Endothelial cell of umbilical vein (primary cell): ENCODE measurements around the gene TMC2. TPM values are rescaled to one million over a fixed set of nuclear protein-coding genes. Genes with fewer than 3 reads are reported as not detected.

Experiments
- BruUV-seq: library from RNA; stranded (reverse); fragments of 400-500 nt; replicated peaks from 2 replicates; lab custom pipeline; 2021; lab: Mats Ljungman, UMichigan
- CTCF ChIA-PET: fragments of 300-600, 350-600 bp; sonication (Branson Sonifier 250); formaldehyde crosslinking; loops from one replicate; lab custom pipeline; 2021; ENCODE audit warnings: antibody characterized with exemption, inconsistent platforms; lab: Charles Lee
- POLR2A ChIA-PET: fragments of 300-600, 350-600 bp; sonication (Branson Sonifier 250); formaldehyde crosslinking; loops from one replicate; lab custom pipeline; 2021; ENCODE audit warnings: antibody characterized with exemption, inconsistent platforms; lab: Charles Lee
- DNase-seq: peaks from one replicate; pipeline ENCODE4 v3.0.0-alpha.2; 2011; ENCODE audit warnings: low read depth, low spot score
- FAIRE-seq: peaks from 2 replicates; lab custom pipeline; 2011; peaks lifted over from hg19 to GRCh38; lab: Jason Lieb, UNC
- H2AFZ ChIP-seq: 2 replicates; pipeline ENCODE4 v1.6.0; 2012; ENCODE audit warnings: low read depth, low read length, control low read depth, inconsistent platforms
- H3K27ac ChIP-seq: 2 replicates; pipeline ENCODE4 v1.5.1; 2011; ENCODE audit warnings: low read depth, mild to moderate bottlenecking, control low read depth, low read length, moderate library complexity; ENCODE audit not compliant: insufficient read depth
- H3K27me3 ChIP-seq, 2 experiments: 2 replicates each; pipeline versions ENCODE4 v1.6.0 to v1.6.1; 2011; ENCODE audit warnings: low read length in 2 of 2, mixed read lengths in 1 of 2; ENCODE audit not compliant: control insufficient read depth in 2 of 2, insufficient read depth in 2 of 2
- H3K36me3 ChIP-seq, 2 experiments: 2 replicates in 1 of 2; 3 replicates in 1 of 2; pipeline ENCODE4 v1.5.1; 2011; ENCODE audit warnings: low read length in 2 of 2, mild to moderate bottlenecking in 1 of 2, moderate library complexity in 1 of 2; ENCODE audit not compliant: control insufficient read depth in 2 of 2, insufficient read depth in 2 of 2; ENCODE audit errors: extremely low read depth in 1 of 2
- H3K4me1 ChIP-seq: 3 replicates; pipeline ENCODE4 v1.5.1; 2011; ENCODE audit warnings: mild to moderate bottlenecking, low read length; ENCODE audit not compliant: control insufficient read depth, insufficient read depth; ENCODE audit errors: extremely low read depth
- H3K4me2 ChIP-seq: 2 replicates; pipeline ENCODE4 v1.6.1; 2011; ENCODE audit warnings: low read length, control low read depth, mixed read lengths; ENCODE audit not compliant: insufficient read depth
- H3K4me3 ChIP-seq, 3 experiments: fragments of 200-600 bp in 1 of 3; sonication (generic), shearing (Covaris generic) in 1 of 3; replicated peaks in 1 of 3; 2 replicates each; pipeline ENCODE4 v1.5.1; 2011 to 2016; ENCODE audit warnings: control low read depth in 3 of 3, low read length in 3 of 3, mild to moderate bottlenecking in 2 of 3, inconsistent platforms in 1 of 3, low read depth in 1 of 3, moderate library complexity in 1 of 3; ENCODE audit not compliant: insufficient read depth in 1 of 3
- H3K79me2 ChIP-seq: 2 replicates; pipeline ENCODE4 v1.6.0; 2012; ENCODE audit warnings: low read length, inconsistent platforms; ENCODE audit not compliant: control insufficient read depth, insufficient read depth
- H3K9ac ChIP-seq: replicated peaks from 2 replicates; pipeline ENCODE3; 2011; ENCODE audit warnings: low read length, control low read depth; ENCODE audit not compliant: insufficient read depth; ENCODE audit errors: extremely low read depth
- H3K9me1 ChIP-seq: replicated peaks from 3 replicates; pipeline ENCODE4 v1.6.0; 2011; ENCODE audit warnings: mild to moderate bottlenecking, low read length; ENCODE audit not compliant: control insufficient read depth, insufficient read depth; ENCODE audit errors: extremely low read depth
- H3K9me3 ChIP-seq: replicated peaks from 2 replicates; pipeline ENCODE4 v1.5.1; 2012; ENCODE audit warnings: low read length, inconsistent platforms; ENCODE audit not compliant: control insufficient read depth, insufficient read depth
- H4K20me1 ChIP-seq: replicated peaks from 2 replicates; pipeline ENCODE3; 2011; ENCODE audit warnings: mild to moderate bottlenecking, low read length; ENCODE audit not compliant: control insufficient read depth, insufficient read depth; ENCODE audit errors: extremely low read depth
- EZH2 ChIP-seq: IDR thresholded peaks from 2 replicates; pipeline ENCODE4 v1.6.1; 2012; ENCODE audit warnings: borderline replicate concordance, low read depth, mild to moderate bottlenecking, moderate library complexity, low read length, inconsistent platforms; ENCODE audit not compliant: severe bottlenecking
- FOS ChIP-seq: IDR thresholded peaks from 2 replicates; pipeline ENCODE4 v1.6.1; 2011; ENCODE audit warnings: mild to moderate bottlenecking, low read length, moderate library complexity, borderline replicate concordance; ENCODE audit not compliant: insufficient read depth
- GATA2 ChIP-seq: IDR thresholded peaks from 2 replicates; pipeline ENCODE4 v1.7.0; 2011; ENCODE audit warnings: low read depth, mild to moderate bottlenecking, moderate library complexity, mixed read lengths, low read length; ENCODE audit not compliant: insufficient read length, insufficient read depth
- JUN ChIP-seq: IDR thresholded peaks from 2 replicates; pipeline ENCODE4 v1.6.1; 2011; ENCODE audit warnings: borderline replicate concordance, low read depth; ENCODE audit not compliant: insufficient read length, insufficient read depth
- MAX ChIP-seq: IDR thresholded peaks from 2 replicates; pipeline ENCODE4 v1.6.1; 2011; ENCODE audit not compliant: insufficient read depth, insufficient read length
- MYC ChIP-seq: IDR thresholded peaks from one replicate; pipeline ENCODE4 v1.6.1; 2011; ENCODE audit warnings: mild to moderate bottlenecking, low read depth, low read length
- POLR2A ChIP-seq: IDR thresholded peaks from 2 replicates; pipeline ENCODE4 v1.6.1; 2012; ENCODE audit warnings: low read depth, mild to moderate bottlenecking, control low read depth, low read length
- POLR2AphosphoS5 ChIP-seq: IDR thresholded peaks from 2 replicates; pipeline ENCODE4 v1.6.1; 2012; ENCODE audit warnings: low read depth, mild to moderate bottlenecking, control low read depth, low read length, moderate library complexity; ENCODE audit not compliant: insufficient read depth
- dilution Hi-C: fragments of 300-500 bp; cut with MboI; formaldehyde crosslinking; loops from one replicate; pipeline ENCODE4 v1.15.0; 2019; ENCODE audit warnings: low sequenced_read_pairs; ENCODE audit not compliant: extremely low pct_ligation_motif_present
- intact Hi-C: fragments of 100-400 bp; cut with micrococcal nuclease; formaldehyde crosslinking; loops from one replicate; pipeline ENCODE4 v1.10.0; 2022
- polyA plus RNA-seq, 4 experiments: library from polyadenylated mRNA; depleted of rRNA in 3 of 4; stranded (reverse) in 3 of 4; unstranded in 1 of 4; fragments of >200 nt; gene quantifications; 2 replicates each; pipeline versions ENCODE4 v1.2.1 to v1.2.3, GENCODE V29; 2011 to 2012; ENCODE audit warnings: missing spikeins in 1 of 4
- total RNA-seq: library from RNA; stranded (reverse); gene quantifications from 2 replicates; pipeline ENCODE4 v1.2.3, GENCODE V29; 2021
- TF ChIP-seq, protein P1 (sequence below), 2 donors: IDR thresholded peaks; 1 replicate in 1 of 2; 2 replicates in 1 of 2; pipeline ENCODE4 v1.5.1; 2011; ENCODE audit warnings: low read length in 2 of 2, mild to moderate bottlenecking in 2 of 2, moderate library complexity in 2 of 2, control low read depth in 1 of 2, inconsistent platforms in 1 of 2, low read depth in 1 of 2; ENCODE audit not compliant: insufficient read depth in 1 of 2; ENCODE audit errors: extremely low read depth in 1 of 2

TMC2 gene
- total and polyA plus RNA-seq, 2 donors (not counting 3 experiments of a cell fraction or from before 2014, with no cell fraction given): not detected

- POLR2A ChIA-PET: no interaction called here
- H3K9ac ChIP-seq: no peak overlapping the region
- H3K27ac ChIP-seq: no peak overlapping the region
- CTCF ChIA-PET: no interaction called here
- no peaks in the 10 kb centered on the region for H3K9me3 ChIP-seq
- dilution Hi-C loops (no loop called here), intact Hi-C loops (no loop called here)
- H4K20me1 ChIP-seq: no peaks in the 10 kb centered on the region
- H3K36me3 ChIP-seq: no peaks in the 10 kb centered on the region
- DNase-seq: no peak
- peaks cover 0 to 3% of the 10 kb centered on the region in 2 experiments for H3K27me3 ChIP-seq
- no peak for FAIRE-seq
- no peaks in the 10 kb centered on the region for H3K79me2 ChIP-seq
- BruUV-seq: no TSS peak
- no peaks in the 10 kb centered on the region for H3K9me1 ChIP-seq
- TF ChIP-seq FOS: no peak
- no peak for TF ChIP-seq MAX
- TF ChIP-seq POLR2A: no peak
- no peak for TF ChIP-seq JUN
- TF ChIP-seq EZH2: no peak
- TF ChIP-seq MYC: no peak
- H3K4me3 ChIP-seq: no peak overlapping the region
- H2AFZ ChIP-seq: no peak overlapping the region
- no peak overlapping the region for H3K4me2 ChIP-seq
- H3K4me1 ChIP-seq: no peaks in the 10 kb centered on the region
Measured at GRCh38 chr20:2625062-2625461, 88.7 kb downstream of the TMC2 start.

DNA sequence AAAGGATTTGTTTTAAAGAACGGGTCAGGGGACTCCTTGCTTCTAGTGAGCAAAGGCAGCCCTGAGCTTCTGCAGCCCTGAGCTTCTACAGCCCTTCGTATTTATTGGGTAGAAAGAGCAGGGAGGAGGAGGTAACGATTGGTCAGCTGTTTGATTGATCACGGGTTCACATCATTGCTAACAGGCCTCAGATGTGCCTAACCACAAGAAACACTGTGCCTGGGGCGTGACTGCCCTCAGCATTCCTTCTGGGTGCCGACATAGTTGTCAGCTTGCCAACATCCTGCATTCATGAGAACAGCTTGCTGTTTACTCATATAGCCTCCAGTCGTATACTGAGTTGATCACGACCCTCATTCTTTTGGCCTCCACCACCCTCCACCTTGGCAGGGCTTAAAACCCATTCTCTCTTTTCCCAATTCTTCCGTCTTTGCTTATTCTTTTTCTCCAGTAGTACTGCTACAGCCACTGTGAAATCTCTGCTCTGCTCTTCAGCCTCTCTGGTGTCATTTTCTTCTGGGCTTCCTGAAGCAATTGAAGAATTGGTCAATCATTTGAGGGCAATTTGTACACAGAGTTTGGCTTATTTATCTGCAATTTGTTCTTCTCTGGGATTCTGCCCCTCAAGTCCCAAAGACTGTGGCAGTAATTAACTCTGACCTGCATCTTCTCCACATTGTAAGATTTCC, 90.6 kb downstream of the TMC2 start:
- no peak for FAIRE-seq
- Histone ChIP-seq H2AFZ (no peak overlapping the region), H3K4me1 (no peaks in the 10 kb centered on the region), H3K9ac (no peak overlapping the region), H3K9me3 (no peaks in the 10 kb centered on the region), H3K27me3 (peaks cover 2 to 16% of the 10 kb centered on the region in 2 experiments), H3K4me2 (no peak overlapping the region), H3K36me3 (no peaks in the 10 kb centered on the region), H3K27ac (no peak overlapping the region), H3K9me1 (no peaks in the 10 kb centered on the region), H3K4me3 (no peak overlapping the region), H4K20me1 (no peaks in the 10 kb centered on the region), H3K79me2 (no peaks in the 10 kb centered on the region)
- POLR2A ChIA-PET: no interaction called here
- CTCF ChIA-PET: interaction anchor here (1.1 kb wide), 1 partner anchor 13 kb away, joined by 3 read pairs; no protein-coding TSS in a partner anchor
- intact Hi-C loops (no loop called here), dilution Hi-C loops (no loop called here)
- no TSS peak for BruUV-seq
- TF ChIP-seq FOS (no peak), EZH2 (no peak), POLR2AphosphoS5 (no peak), MYC (no peak), POLR2A (no peak), JUN (no peak), MAX (no peak), GATA2 (no peak)
- TF ChIP-seq, protein P1, sequence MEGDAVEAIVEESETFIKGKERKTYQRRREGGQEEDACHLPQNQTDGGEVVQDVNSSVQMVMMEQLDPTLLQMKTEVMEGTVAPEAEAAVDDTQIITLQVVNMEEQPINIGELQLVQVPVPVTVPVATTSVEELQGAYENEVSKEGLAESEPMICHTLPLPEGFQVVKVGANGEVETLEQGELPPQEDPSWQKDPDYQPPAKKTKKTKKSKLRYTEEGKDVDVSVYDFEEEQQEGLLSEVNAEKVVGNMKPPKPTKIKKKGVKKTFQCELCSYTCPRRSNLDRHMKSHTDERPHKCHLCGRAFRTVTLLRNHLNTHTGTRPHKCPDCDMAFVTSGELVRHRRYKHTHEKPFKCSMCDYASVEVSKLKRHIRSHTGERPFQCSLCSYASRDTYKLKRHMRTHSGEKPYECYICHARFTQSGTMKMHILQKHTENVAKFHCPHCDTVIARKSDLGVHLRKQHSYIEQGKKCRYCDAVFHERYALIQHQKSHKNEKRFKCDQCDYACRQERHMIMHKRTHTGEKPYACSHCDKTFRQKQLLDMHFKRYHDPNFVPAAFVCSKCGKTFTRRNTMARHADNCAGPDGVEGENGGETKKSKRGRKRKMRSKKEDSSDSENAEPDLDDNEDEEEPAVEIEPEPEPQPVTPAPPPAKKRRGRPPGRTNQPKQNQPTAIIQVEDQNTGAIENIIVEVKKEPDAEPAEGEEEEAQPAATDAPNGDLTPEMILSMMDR (IDR thresholded peaks at IDR 0.05; ENCODE audit: extremely low read depth in 1 of 2, insufficient read depth in 1 of 2, low read depth in 1 of 2, low read length in 2 of 2): no peak
- DNase-seq: peak; percentile 14
